Left kidney (tissue), 2 donors: ENCODE data around the gene SRP14. TPM values are rescaled to one million over a fixed set of nuclear protein-coding genes. Genes with fewer than 3 reads are reported as not detected.
"Not testable (repeated sequence)": the region's sequence is repeated elsewhere in the genome, so short reads cannot be mapped to it uniquely, and the experiment has no call there.

Source experiments
- DNase-seq: peaks from one replicate; pipeline ENCODE4 v3.0.0-alpha.2; 2013
- polyA plus RNA-seq: library from polyadenylated mRNA; unstranded; fragments of 120-200 nt; gene quantifications from one replicate; pipeline ENCODE4 v1.2.1, GENCODE V29; 2013; ENCODE audit not compliant: insufficient read length

SRP14 gene
- polyA plus RNA-seq, 1 donor = 461 TPM

DNA sequence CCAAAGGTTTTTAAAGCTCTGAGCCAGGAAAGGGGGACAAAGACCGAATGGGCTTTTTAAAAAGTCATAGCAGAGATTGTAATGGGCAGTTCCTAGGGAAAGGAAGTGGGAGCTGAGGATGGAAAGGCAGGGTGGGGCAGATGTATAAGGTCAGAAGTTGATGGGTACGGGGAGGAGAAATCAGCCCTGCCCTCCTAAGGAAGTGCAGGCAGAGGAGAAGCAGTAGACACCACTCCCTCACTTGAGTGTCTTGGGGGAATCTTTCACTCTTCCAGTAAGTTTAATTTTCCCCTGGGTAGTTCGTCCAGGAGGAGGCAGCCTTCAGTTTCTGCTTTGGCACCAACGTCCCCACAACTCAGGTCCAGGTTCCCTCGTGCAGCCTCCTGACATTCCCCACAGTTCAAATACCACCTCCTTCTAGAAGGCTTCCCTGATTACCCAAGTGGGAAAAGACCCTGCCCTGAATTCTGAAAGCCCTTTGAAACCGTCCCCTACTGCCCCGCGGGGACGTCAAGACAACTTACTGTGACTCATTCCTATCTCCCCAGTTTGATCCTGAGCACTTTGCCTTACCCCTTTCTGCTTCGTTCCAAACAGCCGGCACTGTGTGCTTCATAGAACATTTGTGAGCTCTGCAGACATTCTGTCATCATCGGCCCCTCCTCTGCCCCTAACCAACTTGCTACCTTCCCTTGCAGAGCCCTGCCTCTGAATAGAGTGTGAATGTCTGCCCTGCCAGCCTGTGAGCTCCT is 14.3 kb upstream of the SRP14 start:
- no peak for DNase-seq

DNA sequence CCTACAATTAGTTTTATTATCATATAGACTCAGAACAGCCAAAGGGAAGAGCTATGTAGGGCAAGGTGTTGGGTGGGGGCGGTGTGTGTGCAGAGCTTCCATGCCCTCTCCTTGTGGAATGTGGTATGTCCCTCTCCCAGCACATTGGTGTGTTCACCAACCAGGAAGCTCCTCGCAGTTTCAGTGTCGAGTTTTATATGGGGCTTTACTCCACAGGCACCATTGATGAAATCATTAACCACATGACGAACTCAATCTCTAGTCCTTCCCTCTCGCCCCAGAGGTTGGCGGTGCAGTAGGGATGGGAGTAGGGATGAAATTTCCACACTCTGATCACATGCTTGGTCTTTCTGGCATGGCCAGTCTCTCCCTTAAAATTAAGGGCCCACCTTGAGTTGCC is 13.6 kb upstream of the SRP14 start:
- DNase-seq = no peak

DNA sequence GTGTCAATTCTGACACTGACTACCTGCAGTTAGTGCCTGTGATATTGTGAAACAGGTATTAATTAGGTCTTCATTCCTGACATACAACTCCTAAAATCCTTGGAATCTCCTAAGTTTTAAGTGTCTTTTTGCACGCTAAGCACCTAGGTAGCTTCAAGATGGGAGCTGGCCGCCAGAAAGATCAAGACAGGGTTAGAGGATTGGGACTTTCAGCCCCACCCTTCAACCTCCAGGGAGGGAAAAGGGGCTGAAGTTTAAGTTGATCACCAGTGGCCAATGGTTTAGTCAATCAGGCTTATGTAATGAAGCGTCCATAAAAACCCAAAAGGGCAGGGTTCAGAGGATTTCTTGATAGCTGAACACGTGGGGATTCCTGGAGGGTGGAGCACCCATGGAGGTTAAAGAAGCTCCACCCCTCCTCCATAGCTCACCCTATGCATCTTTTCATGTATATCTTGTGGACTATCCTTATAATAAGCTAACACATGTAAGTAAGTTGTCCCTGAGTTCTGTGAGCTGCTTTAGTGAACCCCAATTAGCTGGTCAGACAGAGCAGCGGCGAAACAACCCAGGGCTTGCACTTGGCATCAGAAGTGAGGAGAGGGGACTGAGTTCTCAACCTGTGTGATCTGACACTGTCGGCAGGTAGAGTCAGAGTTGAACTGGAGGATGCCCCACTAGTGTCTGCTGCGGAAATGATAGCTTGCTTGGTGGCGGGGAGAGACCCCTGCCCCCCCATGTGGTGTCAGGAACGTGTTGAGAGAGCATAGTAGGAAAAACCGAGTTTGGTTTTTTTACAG is 12.8 kb upstream of the SRP14 start:
- DNase-seq = no peak

DNA sequence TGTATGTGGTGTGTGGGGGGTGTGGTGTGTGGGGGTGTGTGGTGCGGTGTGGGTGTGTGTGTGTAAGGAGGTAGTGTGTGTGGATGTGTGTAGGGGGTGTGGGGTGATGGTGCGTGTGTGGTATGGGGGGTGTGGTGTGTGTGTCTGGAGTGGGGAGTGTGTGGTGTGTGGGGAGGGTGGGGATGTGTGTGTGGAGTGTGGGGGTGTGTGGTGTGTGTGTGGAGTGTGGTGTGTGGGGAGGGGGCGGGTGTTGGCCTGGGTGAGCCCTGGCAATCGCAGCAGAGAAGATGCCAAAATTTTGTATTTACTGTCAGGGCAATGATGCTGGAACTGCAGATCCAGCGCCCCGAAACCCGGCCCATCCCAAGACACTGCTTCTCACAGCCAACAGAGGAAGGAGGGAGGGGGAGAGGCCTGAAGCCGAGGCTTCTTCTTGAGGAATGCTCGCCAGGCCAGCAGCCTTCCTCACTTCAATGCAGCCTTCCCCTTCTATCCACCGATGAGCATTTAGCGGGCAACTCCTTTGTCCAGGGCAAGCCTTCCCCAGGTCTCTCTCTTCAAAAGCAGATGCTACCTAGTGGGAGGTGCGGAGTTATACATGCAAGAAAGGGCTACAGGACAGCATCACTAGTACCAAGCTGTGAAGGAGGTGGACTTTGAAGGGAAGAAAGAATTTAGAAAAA is 11.9 kb upstream of the SRP14 start:
- no peak for DNase-seq

GRCh38 chr15:40048926-40049475 is 10.0 kb upstream of the SRP14 start:
- no peak for DNase-seq

- no peak for DNase-seq
Measured at GRCh38 chr15:40048211-40048792, 9.3 kb upstream of the SRP14 start.

GRCh38 chr15:40047415-40048210 is 8.6 kb upstream of the SRP14 start:
- peak; percentile 75 for DNase-seq

DNA sequence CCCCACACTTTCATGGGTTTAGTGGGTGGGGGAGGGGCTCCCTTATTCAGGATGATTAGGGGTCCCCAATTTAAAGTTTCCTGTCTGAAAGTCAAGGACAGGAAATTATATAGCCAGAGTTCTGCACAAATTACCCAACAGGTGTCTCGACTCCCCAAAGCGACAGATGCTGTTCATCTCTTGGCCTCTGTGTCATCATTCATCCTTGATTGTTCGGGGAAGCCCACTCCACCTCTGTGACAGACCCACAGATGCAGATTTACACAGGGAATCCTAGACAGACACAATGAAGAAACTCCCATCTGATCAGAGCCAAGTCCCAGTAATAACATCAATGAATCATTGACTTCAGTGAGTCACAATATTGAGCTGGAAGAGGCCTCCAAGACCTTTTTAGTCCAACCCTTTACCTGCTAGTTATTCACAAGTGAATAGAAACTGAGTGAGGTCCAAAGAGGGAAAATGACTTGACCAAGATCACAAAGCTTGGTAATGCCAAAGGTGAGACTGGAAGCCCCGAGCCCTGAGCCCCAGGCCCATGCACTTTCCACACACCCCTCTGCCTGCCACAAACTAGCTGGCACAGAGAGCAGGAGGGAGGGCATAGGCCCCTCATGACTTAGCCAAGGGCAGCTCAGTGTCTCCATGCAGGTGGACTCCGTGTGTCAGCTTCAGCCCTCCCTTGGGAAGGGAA is 7.9 kb upstream of the SRP14 start:
- DNase-seq = no peak

DNA sequence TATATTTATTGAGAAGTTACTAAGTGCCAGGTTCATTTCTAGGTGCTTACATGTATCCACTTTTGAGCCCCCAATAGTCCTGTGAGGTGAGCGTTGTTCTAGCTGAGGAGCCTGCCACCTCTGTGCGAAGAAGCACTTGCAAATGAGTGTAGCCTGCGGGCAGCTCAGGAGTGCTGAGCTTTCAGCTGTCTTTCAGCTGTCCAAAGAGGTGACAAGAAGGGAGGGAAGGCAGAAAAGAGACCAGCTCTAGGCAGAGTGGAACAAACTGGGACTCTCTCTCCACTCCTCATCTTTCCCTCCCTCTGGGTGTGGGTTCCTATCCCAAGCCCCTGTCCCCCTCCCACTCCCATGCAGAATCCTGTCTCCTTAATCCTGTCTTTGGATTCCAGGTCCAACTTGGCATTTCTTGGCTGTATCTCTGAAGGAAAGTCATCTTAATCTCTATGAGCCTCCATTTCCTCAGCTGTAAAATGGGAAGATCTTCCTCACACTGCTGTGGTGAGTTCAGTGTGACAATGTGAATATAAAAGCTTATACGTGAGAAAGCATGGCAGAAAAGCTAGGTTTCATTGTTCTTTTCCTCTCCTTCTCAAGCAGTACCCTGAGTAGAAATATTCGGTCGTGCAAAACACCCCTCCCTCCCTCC is 6.7 kb upstream of the SRP14 start:
- no peak for DNase-seq

DNA sequence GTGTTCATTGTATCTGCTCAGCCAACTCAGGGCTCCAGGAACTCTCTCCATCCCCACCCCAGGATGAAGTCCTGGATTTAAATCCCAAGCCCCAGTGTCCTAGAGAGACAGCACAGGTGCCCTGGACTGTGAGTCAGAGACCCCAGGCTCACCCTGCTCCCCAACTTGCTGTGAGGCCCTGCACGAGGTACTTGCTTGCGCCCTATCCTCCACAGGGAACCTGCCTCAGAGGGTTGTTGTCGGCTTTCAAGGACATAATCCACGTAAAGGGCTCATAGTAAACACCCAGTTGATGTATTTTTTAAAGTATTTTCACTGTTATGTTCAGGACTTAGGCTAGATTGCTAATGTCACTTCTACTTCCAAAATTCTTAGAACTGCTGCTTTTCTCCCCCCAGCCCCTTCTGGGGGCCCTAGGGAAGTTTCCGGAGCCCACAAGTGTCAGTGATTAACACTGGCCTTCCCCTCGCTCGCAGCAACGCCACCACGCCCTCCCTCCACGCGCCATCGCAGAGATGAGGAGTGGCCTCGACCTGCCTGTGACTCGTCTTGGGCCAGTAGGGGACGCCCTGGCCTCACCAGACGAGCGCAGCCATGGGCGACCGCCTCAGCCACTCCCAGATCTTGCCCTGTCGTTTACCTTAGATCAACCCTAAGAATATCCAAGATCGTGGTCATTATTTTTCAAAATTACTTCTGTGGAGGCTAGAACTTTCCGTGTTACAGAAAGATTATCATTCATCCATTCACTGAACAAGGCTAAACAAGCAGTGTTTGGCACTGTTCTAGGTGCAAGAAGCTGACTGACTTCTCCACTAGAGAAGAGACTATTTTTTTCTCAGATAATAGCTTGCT is 6.0 kb upstream of the SRP14 start:
- peak; percentile 74 for DNase-seq

- no peak for DNase-seq
Measured at GRCh38 chr15:40043927-40044716, 5.1 kb upstream of the SRP14 start.

- no peak for DNase-seq
Measured at GRCh38 chr15:40042791-40043320, 3.9 kb upstream of the SRP14 start.

DNA sequence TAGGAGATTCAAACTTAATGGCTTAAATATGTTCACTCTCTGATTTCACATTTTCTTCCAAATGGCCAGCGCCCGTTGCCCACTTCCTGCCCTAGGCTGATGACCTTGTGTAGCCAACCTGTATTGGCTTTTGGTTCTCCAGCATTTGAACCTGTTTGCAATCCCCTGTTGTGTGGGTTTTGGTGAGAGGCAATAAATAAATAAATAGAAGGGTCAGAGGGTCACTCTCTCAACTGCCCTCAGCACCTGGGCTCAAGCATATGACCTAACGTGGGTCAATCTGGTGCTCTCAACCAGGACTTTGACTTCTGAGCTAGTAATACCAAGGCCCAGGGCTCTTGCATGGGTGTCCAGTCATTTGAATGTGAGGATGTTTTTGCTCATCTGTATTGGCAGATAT is 1.8 kb upstream of the SRP14 start:
- DNase-seq = no peak

- DNase-seq = no peak
Measured at GRCh38 chr15:40040293-40040635, 1.3 kb upstream of the SRP14 start.

GRCh38 chr15:40038275-40038637 is 725 bp downstream of the SRP14 start:
- DNase-seq = no peak

- DNase-seq = no peak
Measured at GRCh38 chr15:40037721-40038120, 1.3 kb downstream of the SRP14 start.

GRCh38 chr15:40035182-40035581 is 3.8 kb downstream of the SRP14 start:
- DNase-seq = not testable (repeated sequence)

DNA sequence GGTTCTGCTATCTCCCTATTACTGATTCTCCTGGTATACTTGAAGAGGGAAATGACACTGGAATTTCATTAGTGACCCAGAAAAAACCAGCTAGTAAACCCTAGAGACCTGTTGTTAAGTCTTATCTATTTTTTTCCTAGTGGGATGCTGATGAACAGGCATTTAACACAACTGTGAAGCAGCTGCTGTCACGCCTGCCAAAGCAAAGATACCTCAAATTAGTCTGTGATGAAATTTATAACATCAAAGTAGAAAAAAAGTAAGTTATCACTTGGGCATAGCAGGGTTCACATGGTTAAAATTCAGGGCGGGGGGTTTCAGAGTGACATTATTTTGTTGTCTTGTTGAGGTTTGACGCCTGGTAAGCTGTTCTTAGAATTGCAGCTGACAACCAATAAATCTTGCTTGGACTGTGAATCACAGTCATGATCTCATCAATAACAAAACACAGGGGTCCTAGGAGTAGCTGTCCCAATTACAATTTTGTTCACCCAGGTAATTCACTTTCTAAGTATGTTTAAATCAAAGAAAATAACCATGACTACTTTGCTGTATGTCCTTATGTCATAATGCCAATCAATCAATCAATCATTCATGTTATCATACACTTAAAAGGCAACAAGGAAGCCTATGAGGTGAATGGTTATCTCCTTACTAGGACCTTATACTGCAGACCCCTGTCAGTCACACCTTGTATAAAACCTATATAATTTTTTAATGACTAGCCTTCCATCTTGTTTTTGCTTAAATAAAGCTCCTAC is 4.6 kb downstream of the SRP14 start:
- DNase-seq = no peak
